ENCODE data around the gene ZBTB32.

- TF ChIP-seq CTCF (conservative IDR thresholded peaks at IDR 0.05) (no peak), EZH2 (IDR thresholded peaks at IDR 0.05; ENCODE audit: low read depth) (no peak)
These were observed 48.5 kb downstream of the ZBTB32 start for GRCh38 chr19:35752746-35753350.
